HL-60 (cell line): ENCODE results near the gene FAM200A.

Source experiments
- CTCF ChIP-seq: IDR thresholded peaks from one replicate; pipeline ENCODE4 v1.5.1; 2011; ENCODE audit warnings: low read length, control low read depth, inconsistent platforms; ENCODE audit not compliant: insufficient read depth
- SPI1 ChIP-seq: IDR thresholded peaks from 2 replicates; pipeline ENCODE4 v1.6.1; 2012; ENCODE audit warnings: low read depth, mild to moderate bottlenecking, borderline replicate concordance

GRCh38 chr7:99497766-99498545, 54.0 kb downstream of the FAM200A start:
- no peak for TF ChIP-seq SPI1
- no peak for TF ChIP-seq CTCF
